ENCODE data around the gene ATG4A.

GRCh38 chrX:108134724-108135123 lies 43.1 kb downstream of the ATG4A start:
- TF ChIP-seq CTCF (IDR thresholded peaks at IDR 0.05) (no peak), POLR2A (IDR thresholded peaks at IDR 0.05) (no peak)
